ENCODE data around the gene PTPRN. TPM values are rescaled to one million over a fixed set of nuclear protein-coding genes. Genes with fewer than 3 reads are reported as not detected.

Gene PTPRN
- total and polyA plus RNA-seq, 4 donors, result 0.11 to 2.6 (median 0.22) TPM

DNA sequence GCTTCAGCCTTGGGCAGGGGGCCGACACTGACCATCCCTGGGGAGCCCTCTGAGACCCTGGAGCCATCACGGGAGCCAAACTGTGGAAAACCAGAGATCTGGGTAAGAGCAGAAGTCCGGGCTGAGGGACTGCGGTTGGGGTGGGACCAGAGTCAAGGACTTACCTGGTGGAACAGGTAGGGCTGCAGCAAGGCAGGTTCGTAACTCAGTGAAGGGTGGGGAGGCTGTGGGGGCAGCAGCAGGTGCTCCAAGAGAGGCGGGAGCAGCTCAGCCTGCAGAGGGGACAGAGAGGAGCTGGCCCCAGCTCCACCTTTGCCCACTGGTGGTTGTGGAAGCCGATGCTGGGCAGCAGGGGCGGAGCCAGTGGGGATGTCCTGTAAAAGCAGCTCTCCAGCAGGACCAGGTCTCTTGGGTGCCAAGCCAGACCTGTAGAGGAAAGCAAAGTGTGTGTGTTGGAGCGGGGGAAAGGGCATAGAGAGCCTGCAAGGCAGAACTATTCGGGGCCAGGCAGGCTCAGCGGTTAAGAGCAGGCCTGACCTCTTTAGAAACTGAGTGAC lies 6.7 kb downstream of the PTPRN start:
- no peaks in the 10 kb centered on the region for H3K4me1 ChIP-seq (ENCODE audit: control insufficient read depth in 5 of 5, insufficient read depth in 5 of 5, low read length in 5 of 5)
- ATAC-seq (ENCODE audit: insufficient read depth, low FRiP score) (no peak), DNase-seq (no peak)
- H3K27me3 ChIP-seq (ENCODE audit: control insufficient read depth in 3 of 3, insufficient read depth in 3 of 3, low read length in 2 of 3), result peaks cover 0 to 25% (median 2%) of the 10 kb centered on the region in 3 donors
- no peak overlapping the region for H3K4me3 ChIP-seq
- no peak for TF ChIP-seq CTCF (IDR thresholded peaks at IDR 0.05; ENCODE audit: control extremely low read depth, extremely low read depth)
- H3K9me3 ChIP-seq (ENCODE audit: control insufficient read depth in 4 of 4, insufficient read depth in 3 of 4, low read length in 3 of 4), result no peaks in the 10 kb centered on the region
- H3K9ac ChIP-seq (ENCODE audit: insufficient read depth in 1 of 2, low read length in 2 of 2), result no peak overlapping the region
- WGBS, 2 donors, result 65 to 79% methylated on average over 11 of the region's 11 CpGs
- H3K36me3 ChIP-seq (ENCODE audit: control insufficient read depth in 4 of 4, insufficient read depth in 4 of 4, low read length in 4 of 4), result no peaks in the 10 kb centered on the region
- H3K27ac ChIP-seq (ENCODE audit: low read depth in 1 of 2, low read length in 1 of 2), result no peak overlapping the region

GRCh38 chr2:219300022-219300421 lies 9.2 kb downstream of the PTPRN start:
- Histone ChIP-seq H3K36me3 (ENCODE audit: control insufficient read depth in 4 of 4, insufficient read depth in 4 of 4, low read length in 4 of 4) (no peaks in the 10 kb centered on the region), H3K27me3 (ENCODE audit: control insufficient read depth in 3 of 3, insufficient read depth in 3 of 3, low read length in 2 of 3) (peaks cover 0 to 29% (median 2%) of the 10 kb centered on the region in 3 donors), H3K4me1 (ENCODE audit: control insufficient read depth in 5 of 5, insufficient read depth in 5 of 5, low read length in 5 of 5) (peaks cover 0 to 3% (median 1%) of the 10 kb centered on the region in 5 donors), H3K9ac (ENCODE audit: insufficient read depth in 1 of 2, low read length in 2 of 2) (no peak overlapping the region), H3K9me3 (ENCODE audit: control insufficient read depth in 4 of 4, insufficient read depth in 3 of 4, low read length in 3 of 4) (no peaks in the 10 kb centered on the region), H3K27ac (ENCODE audit: low read depth in 1 of 2, low read length in 1 of 2) (no peak overlapping the region), H3K4me3 (no peak overlapping the region)
- 56 to 82% methylated on average over 5 of the region's 5 CpGs for WGBS, 2 donors
- no peak for ATAC-seq (ENCODE audit: insufficient read depth, low FRiP score)
- TF ChIP-seq CTCF (IDR thresholded peaks at IDR 0.05; ENCODE audit: control extremely low read depth, extremely low read depth), result no peak
- no peak for DNase-seq

DNA sequence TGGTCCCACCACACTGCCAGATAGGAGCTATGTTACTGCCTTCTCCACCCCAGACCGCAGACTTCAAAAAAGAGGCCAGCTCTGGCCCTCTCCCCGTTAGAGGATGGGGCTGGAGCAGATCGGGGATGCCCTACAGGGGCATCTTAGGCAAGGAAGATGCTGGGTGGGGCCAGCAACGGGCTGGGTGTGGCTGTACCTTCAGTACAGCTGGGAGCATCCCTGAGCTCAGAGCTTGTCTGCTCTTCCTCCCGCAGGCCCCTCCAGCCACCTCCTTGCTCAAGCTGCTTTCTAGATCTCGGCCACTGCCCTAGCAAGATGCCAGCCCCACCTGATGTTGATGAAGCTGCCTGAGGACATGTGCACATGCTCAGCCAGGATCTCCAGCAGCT lies 9.8 kb downstream of the PTPRN start:
- TF ChIP-seq CTCF (IDR thresholded peaks at IDR 0.05; ENCODE audit: control extremely low read depth, extremely low read depth), result no peak
- H3K9ac ChIP-seq (ENCODE audit: insufficient read depth in 1 of 2, low read length in 2 of 2), result no peak overlapping the region
- no peak for ATAC-seq (ENCODE audit: insufficient read depth, low FRiP score)
- no peak overlapping the region for H3K4me3 ChIP-seq
- H3K27me3 ChIP-seq (ENCODE audit: control insufficient read depth in 3 of 3, insufficient read depth in 3 of 3, low read length in 2 of 3), result peaks cover 0 to 29% (median 2%) of the 10 kb centered on the region in 3 donors
- H3K9me3 ChIP-seq (ENCODE audit: control insufficient read depth in 4 of 4, insufficient read depth in 3 of 4, low read length in 3 of 4), result no peaks in the 10 kb centered on the region
- no peak for DNase-seq
- H3K4me1 ChIP-seq (ENCODE audit: control insufficient read depth in 5 of 5, insufficient read depth in 5 of 5, low read length in 5 of 5), result peaks cover 0 to 4% (median 2%) of the 10 kb centered on the region in 5 donors
- H3K27ac ChIP-seq (ENCODE audit: low read depth in 1 of 2, low read length in 1 of 2), result no peak overlapping the region
- 79 to 80% methylated on average over 6 of the region's 6 CpGs for WGBS, 2 donors
- H3K36me3 ChIP-seq (ENCODE audit: control insufficient read depth in 4 of 4, insufficient read depth in 4 of 4, low read length in 4 of 4), result no peaks in the 10 kb centered on the region
